Activated CD4-positive, CD25-positive, alpha-beta regulatory T cell treated with anti-CD3 and anti-CD28 coated beads, Interleukin-2, amount 50 U/mL, for 16 hours (primary cell): ENCODE data around the gene SLC12A1.

Source experiments
- DNase-seq: peaks from one replicate; pipeline ENCODE4 v3.0.0-alpha.2; 2020; ENCODE audit warnings: low read depth, low spot score

Gene SLC12A1

GRCh38 chr15:48242535-48242934 is 36.4 kb downstream of the SLC12A1 start:
- no peak for DNase-seq

- no peak for DNase-seq
Observed at GRCh38 chr15:48244921-48245320, 38.8 kb downstream of the SLC12A1 start.

GRCh38 chr15:48248414-48248813 is 42.3 kb downstream of the SLC12A1 start:
- no peak for DNase-seq

GRCh38 chr15:48250640-48251076 is 44.6 kb downstream of the SLC12A1 start:
- DNase-seq = no peak

GRCh38 chr15:48253172-48253571 is 47.1 kb downstream of the SLC12A1 start:
- DNase-seq = no peak

GRCh38 chr15:48265135-48265534 is 59.0 kb downstream of the SLC12A1 start:
- DNase-seq = no peak

GRCh38 chr15:48266024-48266689 is 60.1 kb downstream of the SLC12A1 start:
- no peak for DNase-seq

- no peak for DNase-seq
Observed at GRCh38 chr15:48267766-48268165, 61.7 kb downstream of the SLC12A1 start.

- DNase-seq = no peak
Observed at GRCh38 chr15:48273049-48273448, 66.9 kb downstream of the SLC12A1 start.

GRCh38 chr15:48278666-48279065 is 72.6 kb downstream of the SLC12A1 start:
- no peak for DNase-seq

- DNase-seq = no peak
Observed at GRCh38 chr15:48279608-48280007, 73.5 kb downstream of the SLC12A1 start.

GRCh38 chr15:48281674-48282073 is 75.6 kb downstream of the SLC12A1 start:
- DNase-seq = no peak

GRCh38 chr15:48282216-48282615 is 76.1 kb downstream of the SLC12A1 start:
- DNase-seq = no peak

GRCh38 chr15:48283396-48284145 is 77.5 kb downstream of the SLC12A1 start:
- DNase-seq = no peak

GRCh38 chr15:48285329-48286214 is 79.5 kb downstream of the SLC12A1 start:
- DNase-seq = peak; percentile 2

- no peak for DNase-seq
Observed at GRCh38 chr15:48289628-48290027, 83.5 kb downstream of the SLC12A1 start.

GRCh38 chr15:48292458-48292857 is 86.4 kb downstream of the SLC12A1 start:
- no peak for DNase-seq

GRCh38 chr15:48297668-48298067 is 91.6 kb downstream of the SLC12A1 start:
- DNase-seq = no peak

- DNase-seq = no peak
Observed at GRCh38 chr15:48298914-48299313, 92.8 kb downstream of the SLC12A1 start.

- no peak for DNase-seq
Observed at GRCh38 chr15:48300038-48300437, 93.9 kb downstream of the SLC12A1 start.

GRCh38 chr15:48304398-48304797 is 98.3 kb downstream of the SLC12A1 start:
- DNase-seq = no peak

- no peak for DNase-seq
Observed at GRCh38 chr15:48306639-48307038, 100.5 kb downstream of the SLC12A1 start.
